ENCODE data around the gene PLEKHA1. TPM values are rescaled to one million over a fixed set of nuclear protein-coding genes. Genes with fewer than 3 reads are reported as not detected.

Gene PLEKHA1
- polyA plus RNA-seq, 1 of the 3 experiments (the other 2 are of a cell fraction): 8.4 TPM

GRCh38 chr10:122427280-122427679 lies 52.8 kb downstream of the PLEKHA1 start:
- Histone ChIP-seq H3K4me2 (no peak overlapping the region), H3K9ac (no peak overlapping the region), H4K20me1 (ENCODE audit: insufficient read depth) (no peaks in the 10 kb centered on the region), H3K79me2 (ENCODE audit: insufficient read depth) (no peaks in the 10 kb centered on the region), H3K36me3 (replicated peaks in 1 of 2; ENCODE audit: control insufficient read depth in 1 of 2, insufficient read depth in 2 of 2, low read length in 1 of 2) (peaks cover 38 to 56% of the 10 kb centered on the region in 2 experiments), H3K27ac (ENCODE audit: low read depth in 2 of 2, low read length in 1 of 2) (no peak overlapping the region), H3K27me3 (ENCODE audit: insufficient read depth) (no peaks in the 10 kb centered on the region), H3K9me3 (no peaks in the 10 kb centered on the region), H3F3A (replicated peaks; ENCODE audit: insufficient read depth) (peaks cover 6% of the 10 kb centered on the region), H3K4me3 (ENCODE audit: low read depth in 2 of 2, low read length in 1 of 2) (no peak overlapping the region), H3K4me1 (ENCODE audit: control insufficient read depth in 1 of 2, insufficient read depth in 2 of 2, low read depth in 1 of 2, low read length in 1 of 2) (no peaks in the 10 kb centered on the region), H2AFZ (ENCODE audit: low read depth) (no peak overlapping the region), H3K9me2 (no peaks in the 10 kb centered on the region)
- no peak for TF ChIP-seq IRF3 (IDR thresholded peaks at IDR 0.05; ENCODE audit: low read depth, low read length)
- TF ChIP-seq PBX3 (IDR thresholded peaks at IDR 0.05): no peak
- no peak for TF ChIP-seq FOSL2 (IDR thresholded peaks at IDR 0.05; ENCODE audit: borderline replicate concordance, low read depth)
- TF ChIP-seq GATA2 (CRISPR knock-in tag; IDR thresholded peaks at IDR 0.05): no peak
- TF ChIP-seq RXRA (IDR thresholded peaks at IDR 0.05; ENCODE audit: borderline replicate concordance, low read depth): no peak
- TF ChIP-seq SMC3 (IDR thresholded peaks at IDR 0.05; ENCODE audit: low read depth, low read length): no peak
- no peak for TF ChIP-seq CTCF (IDR thresholded peaks at IDR 0.05)
- TF ChIP-seq MAX (IDR thresholded peaks at IDR 0.05; ENCODE audit: low read depth): no peak
- TF ChIP-seq REST (IDR thresholded peaks at IDR 0.05; ENCODE audit: low read depth, low read length): no peak
- TF ChIP-seq EZH2phosphoT487 (IDR thresholded peaks at IDR 0.05; ENCODE audit: borderline replicate concordance, low read depth): no peak
- TF ChIP-seq FOXJ3 (CRISPR knock-in tag; IDR thresholded peaks at IDR 0.05): no peak
- TF ChIP-seq SIN3A (IDR thresholded peaks at IDR 0.05; ENCODE audit: borderline replicate concordance, low read depth, low read length): no peak
- no peak for TF ChIP-seq TAF1 (IDR thresholded peaks at IDR 0.05; ENCODE audit: borderline replicate concordance, low read depth, low read length)
- no peak for TF ChIP-seq RFX5 (IDR thresholded peaks at IDR 0.05; ENCODE audit: low read length)
- no peak for TF ChIP-seq NFIC (IDR thresholded peaks at IDR 0.05; ENCODE audit: borderline replicate concordance)
- no peak for TF ChIP-seq FOXM1 (IDR thresholded peaks at IDR 0.05; ENCODE audit: low read depth)
- no peak for TF ChIP-seq YY1 (IDR thresholded peaks at IDR 0.05; ENCODE audit: low read depth)
- TF ChIP-seq TCF12 (IDR thresholded peaks at IDR 0.05): no peak
- no peak for TF ChIP-seq CHD2 (IDR thresholded peaks at IDR 0.05; ENCODE audit: low read length, partially characterized antibody)
- ChIA-PET POLR2A (no interaction called here), CTCF (interaction anchor here (1.5 kb wide), 1 partner anchor 9 kb away, joined by 4 read pairs; no protein-coding TSS in a partner anchor)
- no peak for DNase-seq
- WGBS (ENCODE audit: low lambda C conversion rate): 100% methylated on average over 2 of the region's 2 CpGs
